GM23338 (cell line): ENCODE data around the gene USP21. TPM values are rescaled to one million over a fixed set of nuclear protein-coding genes. Genes with fewer than 3 reads are reported as not detected.

Experiments used
- ATAC-seq: fragments of 200-7000 bp; cut with Tn5 transposase; 3 replicates; pipeline ENCODE4 v1.9.1; 2020
- DNase-seq: peaks from one replicate; pipeline ENCODE4 v3.0.0-alpha.2; 2015; ENCODE audit warnings: low spot score
- H2AFZ ChIP-seq: fragments of 200-600 bp; sonication (generic); 2 replicates; pipeline ENCODE4 v1.8.0; 2016; ENCODE audit warnings: antibody characterized with exemption, mild to moderate bottlenecking, moderate library complexity
- H3F3A ChIP-seq: fragments of 200-600 bp; sonication (generic); replicated peaks from 2 replicates; pipeline ENCODE4 v1.8.0; 2017; ENCODE audit warnings: antibody characterized with exemption, mixed run types, low read depth
- H3K27ac ChIP-seq: fragments of 200-600 bp; sonication (generic); 2 replicates; pipeline ENCODE4 v1.6.1; 2016; ENCODE audit warnings: low read depth
- H3K27me3 ChIP-seq: fragments of 200-600 bp; sonication (generic); 2 replicates; pipeline ENCODE4 v1.8.0; 2016; ENCODE audit warnings: mild to moderate bottlenecking, mixed run types, moderate library complexity; ENCODE audit not compliant: insufficient read depth
- H3K36me3 ChIP-seq: fragments of 200-600 bp; sonication (generic); 2 replicates; pipeline ENCODE4 v1.8.0; 2016; ENCODE audit warnings: mild to moderate bottlenecking; ENCODE audit not compliant: insufficient read depth
- H3K4me1 ChIP-seq: fragments of 200-600 bp; sonication (generic); 2 replicates; pipeline ENCODE4 v1.8.0; 2016; ENCODE audit warnings: mild to moderate bottlenecking, moderate library complexity; ENCODE audit not compliant: insufficient read depth
- H3K4me2 ChIP-seq: fragments of 200-600 bp; sonication (generic); 2 replicates; pipeline ENCODE4 v1.7.1; 2017; ENCODE audit warnings: mixed run types
- H3K4me3 ChIP-seq: fragments of 200-600 bp; sonication (generic); 2 replicates; pipeline ENCODE4 v1.6.1; 2016; ENCODE audit warnings: mixed run types
- H3K79me2 ChIP-seq: fragments of 200-600 bp; sonication (generic); replicated peaks from 2 replicates; pipeline ENCODE4 v1.8.0; 2017; ENCODE audit warnings: mild to moderate bottlenecking; ENCODE audit not compliant: insufficient read depth
- H3K9me2 ChIP-seq: fragments of 200-600 bp; sonication (generic); 2 replicates; pipeline ENCODE4 v1.8.0; 2017; ENCODE audit not compliant: insufficient read depth
- H4K20me1 ChIP-seq: fragments of 200-600 bp; sonication (generic); replicated peaks from 2 replicates; pipeline ENCODE4 v1.8.0; 2017; ENCODE audit warnings: mild to moderate bottlenecking; ENCODE audit not compliant: insufficient read depth
- H3K27ac Mint-ChIP-seq: 2 replicates; pipeline ENCODE4 v1.8.0; 2020; ENCODE audit warnings: inconsistent platforms, mild to moderate bottlenecking, moderate library complexity, mixed read lengths
- H3K27me3 Mint-ChIP-seq: 3 replicates; pipeline ENCODE4 v1.8.0; 2022; ENCODE audit warnings: low read depth, mild to moderate bottlenecking, moderate library complexity, mixed read lengths, inconsistent platforms; ENCODE audit not compliant: insufficient read depth, poor library complexity
- H3K36me3 Mint-ChIP-seq: 3 replicates; pipeline ENCODE4 v1.8.0; 2021; ENCODE audit warnings: low read depth, mild to moderate bottlenecking, inconsistent platforms, moderate library complexity, mixed read lengths
- H3K4me1 Mint-ChIP-seq: 3 replicates; pipeline ENCODE4 v1.8.0; 2020; ENCODE audit warnings: mild to moderate bottlenecking, inconsistent platforms, mixed read lengths
- H3K4me3 Mint-ChIP-seq: 3 replicates; pipeline ENCODE4 v1.8.0; 2021; ENCODE audit warnings: moderate library complexity, mild to moderate bottlenecking, inconsistent platforms, mixed read lengths
- H3K9me3 Mint-ChIP-seq: 3 replicates; pipeline ENCODE4 v1.8.0; 2020; ENCODE audit warnings: moderate library complexity, mild to moderate bottlenecking, inconsistent platforms, mixed read lengths
- EZH2 ChIP-seq: fragments of 200-600 bp; sonication (generic); IDR thresholded peaks from one replicate; pipeline ENCODE4 v1.8.0; 2017; ENCODE audit warnings: antibody characterized with exemption, mild to moderate bottlenecking, low read depth; ENCODE audit not compliant: unreplicated experiment
- JUNB ChIP-seq: IDR thresholded peaks from one replicate; pipeline ENCODE4 v1.6.1; 2016; ENCODE audit warnings: antibody characterized with exemption; ENCODE audit not compliant: unreplicated experiment
- POLR2AphosphoS5 ChIP-seq: IDR thresholded peaks from 2 replicates; pipeline ENCODE4 v1.6.1; 2016; ENCODE audit warnings: antibody characterized with exemption, low read depth
- ZNF331 ChIP-seq: fragments of 250-450 bp; sonication (Bioruptor Pico); IDR thresholded peaks from 2 replicates; pipeline ENCODE4 v1.5.0; 2020; ENCODE audit warnings: low read depth, mild to moderate bottlenecking, moderate library complexity
- polyA plus RNA-seq: library from polyadenylated mRNA; unstranded; fragments of >200 nt; fragmentation: Nextera tagmentation; extraction: Ambion mirVana; gene quantifications from 2 replicates; pipeline ENCODE4 v1.2.1, GENCODE V29; 2016
- total RNA-seq: library from RNA; depleted of rRNA; stranded (reverse); fragments of >200 nt; shearing (Covaris generic); gene quantifications from 2 replicates; pipeline ENCODE4 v1.2.3, GENCODE V29; 2014
- TF ChIP-seq, protein P1 (sequence below), 2 experiments: fragments of 200-600 bp in 1 of 2; sonication (generic) in 1 of 2; conservative IDR thresholded peaks; 2 replicates each; pipeline versions ENCODE4 v1.5.1 to v1.6.1; 2016 to 2017; ENCODE audit warnings: antibody characterized with exemption in 2 of 2, low read depth in 2 of 2, mild to moderate bottlenecking in 2 of 2, moderate library complexity in 1 of 2
- TF ChIP-seq, protein P2 (sequence below): fragments of 250-450 bp; sonication (Bioruptor Pico); IDR thresholded peaks from 2 replicates; pipeline ENCODE4 v1.5.0; 2020; ENCODE audit warnings: mild to moderate bottlenecking, moderate library complexity
- TF ChIP-seq, protein P3 (sequence below): IDR thresholded peaks from one replicate; pipeline ENCODE4 v1.6.1; 2018; ENCODE audit warnings: antibody characterized with exemption; ENCODE audit not compliant: unreplicated experiment

USP21 gene
- total and polyA plus RNA-seq, 2 experiments from 2014 or later = 17.9 to 25.6 TPM

DNA sequence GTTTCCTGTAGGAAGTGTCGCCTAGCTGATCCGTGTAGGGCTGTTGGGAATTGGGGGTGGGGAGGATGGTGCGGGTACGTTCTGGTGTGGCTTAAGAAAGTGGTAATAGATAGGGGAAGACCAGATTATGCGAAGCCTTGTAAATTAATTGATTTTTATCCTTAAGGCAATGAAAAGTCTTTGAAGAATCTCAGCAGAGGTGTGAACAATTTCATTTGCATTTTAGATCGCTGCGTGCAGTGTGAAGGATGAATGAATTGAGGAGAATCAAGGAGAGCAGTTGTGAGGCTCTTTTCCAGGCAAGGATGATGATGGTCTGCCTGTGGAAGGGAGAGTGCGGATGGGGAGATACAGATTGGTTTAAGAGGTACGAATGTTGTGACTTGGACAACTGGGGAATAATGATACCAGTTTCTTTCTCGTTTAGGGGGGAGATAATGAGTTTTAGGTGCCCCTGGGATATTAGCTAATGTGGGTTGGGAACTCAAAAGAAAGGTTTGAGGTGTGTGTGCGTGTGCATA, 26.0 kb upstream of the USP21 start:
- peaks cover 19% of the 10 kb centered on the region for H3F3A ChIP-seq

More for the DNA sequence above, 26.0 kb upstream of the USP21 start:
- peaks cover 62% of the 10 kb centered on the region for H3K79me2 ChIP-seq
- Mint-ChIP-seq H3K9me3 (no peaks in the 10 kb centered on the region), H3K4me1 (peaks cover 23% of the 10 kb centered on the region), H3K36me3 (peaks cover 9% of the 10 kb centered on the region), H3K27me3 (peaks cover 3% of the 10 kb centered on the region), H3K27ac (no peak overlapping the region), H3K4me3 (no peak overlapping the region)
- no peaks in the 10 kb centered on the region for H3K27me3 ChIP-seq
- DNase-seq = peak; percentile 30
- H3K36me3 ChIP-seq = peaks cover 11% of the 10 kb centered on the region
- peak overlapping the region; percentile 77 for H3K4me3 ChIP-seq
- ATAC-seq = peak; percentile 24
- peak overlapping the region; percentile 87 for H3K4me2 ChIP-seq
- no peaks in the 10 kb centered on the region; the same call in 1 of the 2 replicates for H3K9me2 ChIP-seq
- H3K4me1 ChIP-seq = peaks cover 29% of the 10 kb centered on the region
- H4K20me1 ChIP-seq = no peaks in the 10 kb centered on the region; the same call in none of the 2 replicates
- H3K27ac ChIP-seq = peak overlapping the region; percentile 97
- H2AFZ ChIP-seq = 0 out of 2 replicates have a peak overlapping the region, but pooled peaks have one; percentile 4
- TF ChIP-seq, protein P1, sequence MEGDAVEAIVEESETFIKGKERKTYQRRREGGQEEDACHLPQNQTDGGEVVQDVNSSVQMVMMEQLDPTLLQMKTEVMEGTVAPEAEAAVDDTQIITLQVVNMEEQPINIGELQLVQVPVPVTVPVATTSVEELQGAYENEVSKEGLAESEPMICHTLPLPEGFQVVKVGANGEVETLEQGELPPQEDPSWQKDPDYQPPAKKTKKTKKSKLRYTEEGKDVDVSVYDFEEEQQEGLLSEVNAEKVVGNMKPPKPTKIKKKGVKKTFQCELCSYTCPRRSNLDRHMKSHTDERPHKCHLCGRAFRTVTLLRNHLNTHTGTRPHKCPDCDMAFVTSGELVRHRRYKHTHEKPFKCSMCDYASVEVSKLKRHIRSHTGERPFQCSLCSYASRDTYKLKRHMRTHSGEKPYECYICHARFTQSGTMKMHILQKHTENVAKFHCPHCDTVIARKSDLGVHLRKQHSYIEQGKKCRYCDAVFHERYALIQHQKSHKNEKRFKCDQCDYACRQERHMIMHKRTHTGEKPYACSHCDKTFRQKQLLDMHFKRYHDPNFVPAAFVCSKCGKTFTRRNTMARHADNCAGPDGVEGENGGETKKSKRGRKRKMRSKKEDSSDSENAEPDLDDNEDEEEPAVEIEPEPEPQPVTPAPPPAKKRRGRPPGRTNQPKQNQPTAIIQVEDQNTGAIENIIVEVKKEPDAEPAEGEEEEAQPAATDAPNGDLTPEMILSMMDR (conservative IDR thresholded peaks at IDR 0.05; ENCODE audit: low read depth in 2 of 2) = no peak
- TF ChIP-seq EZH2 (no peak), POLR2AphosphoS5 (no peak), ZNF331 (no peak), JUNB (no peak)
- TF ChIP-seq, protein P2, sequence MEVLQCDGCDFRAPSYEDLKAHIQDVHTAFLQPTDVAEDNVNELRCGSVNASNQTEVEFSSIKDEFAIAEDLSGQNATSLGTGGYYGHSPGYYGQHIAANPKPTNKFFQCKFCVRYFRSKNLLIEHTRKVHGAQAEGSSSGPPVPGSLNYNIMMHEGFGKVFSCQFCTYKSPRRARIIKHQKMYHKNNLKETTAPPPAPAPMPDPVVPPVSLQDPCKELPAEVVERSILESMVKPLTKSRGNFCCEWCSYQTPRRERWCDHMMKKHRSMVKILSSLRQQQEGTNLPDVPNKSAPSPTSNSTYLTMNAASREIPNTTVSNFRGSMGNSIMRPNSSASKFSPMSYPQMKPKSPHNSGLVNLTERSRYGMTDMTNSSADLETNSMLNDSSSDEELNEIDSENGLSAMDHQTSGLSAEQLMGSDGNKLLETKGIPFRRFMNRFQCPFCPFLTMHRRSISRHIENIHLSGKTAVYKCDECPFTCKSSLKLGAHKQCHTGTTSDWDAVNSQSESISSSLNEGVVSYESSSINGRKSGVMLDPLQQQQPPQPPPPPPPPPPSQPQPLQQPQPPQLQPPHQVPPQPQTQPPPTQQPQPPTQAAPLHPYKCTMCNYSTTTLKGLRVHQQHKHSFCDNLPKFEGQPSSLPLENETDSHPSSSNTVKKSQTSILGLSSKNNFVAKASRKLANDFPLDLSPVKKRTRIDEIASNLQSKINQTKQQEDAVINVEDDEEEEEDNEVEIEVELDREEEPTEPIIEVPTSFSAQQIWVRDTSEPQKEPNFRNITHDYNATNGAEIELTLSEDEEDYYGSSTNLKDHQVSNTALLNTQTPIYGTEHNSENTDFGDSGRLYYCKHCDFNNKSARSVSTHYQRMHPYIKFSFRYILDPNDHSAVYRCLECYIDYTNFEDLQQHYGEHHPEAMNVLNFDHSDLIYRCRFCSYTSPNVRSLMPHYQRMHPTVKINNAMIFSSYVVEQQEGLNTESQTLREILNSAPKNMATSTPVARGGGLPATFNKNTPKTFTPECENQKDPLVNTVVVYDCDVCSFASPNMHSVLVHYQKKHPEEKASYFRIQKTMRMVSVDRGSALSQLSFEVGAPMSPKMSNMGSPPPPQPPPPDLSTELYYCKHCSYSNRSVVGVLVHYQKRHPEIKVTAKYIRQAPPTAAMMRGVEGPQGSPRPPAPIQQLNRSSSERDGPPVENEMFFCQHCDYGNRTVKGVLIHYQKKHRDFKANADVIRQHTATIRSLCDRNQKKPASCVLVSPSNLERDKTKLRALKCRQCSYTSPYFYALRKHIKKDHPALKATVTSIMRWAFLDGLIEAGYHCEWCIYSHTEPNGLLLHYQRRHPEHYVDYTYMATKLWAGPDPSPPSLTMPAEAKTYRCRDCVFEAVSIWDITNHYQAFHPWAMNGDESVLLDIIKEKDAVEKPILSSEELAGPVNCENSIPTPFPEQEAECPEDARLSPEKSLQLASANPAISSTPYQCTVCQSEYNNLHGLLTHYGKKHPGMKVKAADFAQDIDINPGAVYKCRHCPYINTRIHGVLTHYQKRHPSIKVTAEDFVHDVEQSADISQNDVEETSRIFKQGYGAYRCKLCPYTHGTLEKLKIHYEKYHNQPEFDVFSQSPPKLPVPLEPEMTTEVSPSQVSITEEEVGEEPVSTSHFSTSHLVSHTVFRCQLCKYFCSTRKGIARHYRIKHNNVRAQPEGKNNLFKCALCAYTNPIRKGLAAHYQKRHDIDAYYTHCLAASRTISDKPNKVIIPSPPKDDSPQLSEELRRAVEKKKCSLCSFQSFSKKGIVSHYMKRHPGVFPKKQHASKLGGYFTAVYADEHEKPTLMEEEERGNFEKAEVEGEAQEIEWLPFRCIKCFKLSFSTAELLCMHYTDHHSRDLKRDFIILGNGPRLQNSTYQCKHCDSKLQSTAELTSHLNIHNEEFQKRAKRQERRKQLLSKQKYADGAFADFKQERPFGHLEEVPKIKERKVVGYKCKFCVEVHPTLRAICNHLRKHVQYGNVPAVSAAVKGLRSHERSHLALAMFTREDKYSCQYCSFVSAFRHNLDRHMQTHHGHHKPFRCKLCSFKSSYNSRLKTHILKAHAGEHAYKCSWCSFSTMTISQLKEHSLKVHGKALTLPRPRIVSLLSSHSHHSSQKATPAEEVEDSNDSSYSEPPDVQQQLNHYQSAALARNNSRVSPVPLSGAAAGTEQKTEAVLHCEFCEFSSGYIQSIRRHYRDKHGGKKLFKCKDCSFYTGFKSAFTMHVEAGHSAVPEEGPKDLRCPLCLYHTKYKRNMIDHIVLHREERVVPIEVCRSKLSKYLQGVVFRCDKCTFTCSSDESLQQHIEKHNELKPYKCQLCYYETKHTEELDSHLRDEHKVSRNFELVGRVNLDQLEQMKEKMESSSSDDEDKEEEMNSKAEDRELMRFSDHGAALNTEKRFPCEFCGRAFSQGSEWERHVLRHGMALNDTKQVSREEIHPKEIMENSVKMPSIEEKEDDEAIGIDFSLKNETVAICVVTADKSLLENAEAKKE (CRISPR knock-in tag) = no peak
- TF ChIP-seq, protein P3, sequence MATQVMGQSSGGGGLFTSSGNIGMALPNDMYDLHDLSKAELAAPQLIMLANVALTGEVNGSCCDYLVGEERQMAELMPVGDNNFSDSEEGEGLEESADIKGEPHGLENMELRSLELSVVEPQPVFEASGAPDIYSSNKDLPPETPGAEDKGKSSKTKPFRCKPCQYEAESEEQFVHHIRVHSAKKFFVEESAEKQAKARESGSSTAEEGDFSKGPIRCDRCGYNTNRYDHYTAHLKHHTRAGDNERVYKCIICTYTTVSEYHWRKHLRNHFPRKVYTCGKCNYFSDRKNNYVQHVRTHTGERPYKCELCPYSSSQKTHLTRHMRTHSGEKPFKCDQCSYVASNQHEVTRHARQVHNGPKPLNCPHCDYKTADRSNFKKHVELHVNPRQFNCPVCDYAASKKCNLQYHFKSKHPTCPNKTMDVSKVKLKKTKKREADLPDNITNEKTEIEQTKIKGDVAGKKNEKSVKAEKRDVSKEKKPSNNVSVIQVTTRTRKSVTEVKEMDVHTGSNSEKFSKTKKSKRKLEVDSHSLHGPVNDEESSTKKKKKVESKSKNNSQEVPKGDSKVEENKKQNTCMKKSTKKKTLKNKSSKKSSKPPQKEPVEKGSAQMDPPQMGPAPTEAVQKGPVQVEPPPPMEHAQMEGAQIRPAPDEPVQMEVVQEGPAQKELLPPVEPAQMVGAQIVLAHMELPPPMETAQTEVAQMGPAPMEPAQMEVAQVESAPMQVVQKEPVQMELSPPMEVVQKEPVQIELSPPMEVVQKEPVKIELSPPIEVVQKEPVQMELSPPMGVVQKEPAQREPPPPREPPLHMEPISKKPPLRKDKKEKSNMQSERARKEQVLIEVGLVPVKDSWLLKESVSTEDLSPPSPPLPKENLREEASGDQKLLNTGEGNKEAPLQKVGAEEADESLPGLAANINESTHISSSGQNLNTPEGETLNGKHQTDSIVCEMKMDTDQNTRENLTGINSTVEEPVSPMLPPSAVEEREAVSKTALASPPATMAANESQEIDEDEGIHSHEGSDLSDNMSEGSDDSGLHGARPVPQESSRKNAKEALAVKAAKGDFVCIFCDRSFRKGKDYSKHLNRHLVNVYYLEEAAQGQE = no peak
